Measurements from ENCODE around the gene CORIN.

CORIN gene

GRCh38 chr4:47562297-47562696 is 275.6 kb downstream of the CORIN start:
- Histone ChIP-seq H4K20me1 (ENCODE audit: insufficient read depth, low read length, poor library complexity, severe bottlenecking) (no peaks in the 10 kb centered on the region), H3K4me2 (ENCODE audit: low read depth, low read length, poor library complexity, severe bottlenecking) (peak overlapping the region; percentile 33), H3K36me3 (ENCODE audit: insufficient read depth, low read length) (no peaks in the 10 kb centered on the region), H3F3A (ENCODE audit: low read depth) (no peaks in the 10 kb centered on the region), H3K79me2 (ENCODE audit: insufficient read depth, low read length) (no peaks in the 10 kb centered on the region), H3K9ac (ENCODE audit: low read depth, low read length, poor library complexity, severe bottlenecking) (no peak overlapping the region), H3K9me2 (replicated peaks; ENCODE audit: low read depth, low read length) (no peaks in the 10 kb centered on the region), H3K4me3 (ENCODE audit: low read length, poor library complexity, severe bottlenecking) (no peak overlapping the region), H3K4me1 (ENCODE audit: insufficient read depth, low read length, poor library complexity, severe bottlenecking) (peaks cover 33% of the 10 kb centered on the region), H3K9me3 (ENCODE audit: insufficient read depth, low read depth, low read length) (no peaks in the 10 kb centered on the region), H2AFZ (ENCODE audit: low read length) (no peak overlapping the region), H3K27me3 (ENCODE audit: insufficient read depth, low read length, poor library complexity, severe bottlenecking) (no peaks in the 10 kb centered on the region)
- TF ChIP-seq EZH2phosphoT487 (IDR thresholded peaks at IDR 0.05; ENCODE audit: borderline replicate concordance) = no peak
- TF ChIP-seq, protein P1, sequence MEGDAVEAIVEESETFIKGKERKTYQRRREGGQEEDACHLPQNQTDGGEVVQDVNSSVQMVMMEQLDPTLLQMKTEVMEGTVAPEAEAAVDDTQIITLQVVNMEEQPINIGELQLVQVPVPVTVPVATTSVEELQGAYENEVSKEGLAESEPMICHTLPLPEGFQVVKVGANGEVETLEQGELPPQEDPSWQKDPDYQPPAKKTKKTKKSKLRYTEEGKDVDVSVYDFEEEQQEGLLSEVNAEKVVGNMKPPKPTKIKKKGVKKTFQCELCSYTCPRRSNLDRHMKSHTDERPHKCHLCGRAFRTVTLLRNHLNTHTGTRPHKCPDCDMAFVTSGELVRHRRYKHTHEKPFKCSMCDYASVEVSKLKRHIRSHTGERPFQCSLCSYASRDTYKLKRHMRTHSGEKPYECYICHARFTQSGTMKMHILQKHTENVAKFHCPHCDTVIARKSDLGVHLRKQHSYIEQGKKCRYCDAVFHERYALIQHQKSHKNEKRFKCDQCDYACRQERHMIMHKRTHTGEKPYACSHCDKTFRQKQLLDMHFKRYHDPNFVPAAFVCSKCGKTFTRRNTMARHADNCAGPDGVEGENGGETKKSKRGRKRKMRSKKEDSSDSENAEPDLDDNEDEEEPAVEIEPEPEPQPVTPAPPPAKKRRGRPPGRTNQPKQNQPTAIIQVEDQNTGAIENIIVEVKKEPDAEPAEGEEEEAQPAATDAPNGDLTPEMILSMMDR (conservative IDR thresholded peaks at IDR 0.05; ENCODE audit: low read length) = no peak

GRCh38 chr4:47561331-47561730 is 276.5 kb downstream of the CORIN start:
- no peaks in the 10 kb centered on the region for H3K27me3 ChIP-seq (ENCODE audit: insufficient read depth, low read length, poor library complexity, severe bottlenecking)

DNA sequence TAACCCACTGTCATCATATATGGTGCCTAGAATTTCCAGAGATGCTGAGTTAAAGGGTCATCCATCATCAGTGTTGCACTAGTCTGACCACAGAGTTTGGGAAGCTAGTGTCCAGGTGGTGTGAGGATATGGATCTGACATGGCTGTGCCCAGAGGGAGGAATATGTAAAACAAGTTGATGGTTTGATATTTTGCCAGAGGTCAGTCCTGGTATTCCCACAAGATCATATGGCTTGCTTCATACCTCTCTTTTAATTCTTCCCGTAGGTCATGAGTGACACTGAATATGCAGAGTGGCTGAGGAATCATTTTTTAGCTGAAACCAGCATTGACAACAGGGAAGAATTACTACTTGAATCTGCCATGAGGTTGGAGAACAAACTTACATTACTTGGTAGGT is 277.2 kb downstream of the CORIN start:
- no peaks in the 10 kb centered on the region for H3K36me3 ChIP-seq (ENCODE audit: insufficient read depth, low read length)
- no peaks in the 10 kb centered on the region for H3K9me2 ChIP-seq (replicated peaks; ENCODE audit: low read depth, low read length)
- no peak overlapping the region for H3K4me2 ChIP-seq (ENCODE audit: low read depth, low read length, poor library complexity, severe bottlenecking)
- peaks cover 28% of the 10 kb centered on the region for H3K4me1 ChIP-seq (ENCODE audit: insufficient read depth, low read length, poor library complexity, severe bottlenecking)
- no peak for TF ChIP-seq EZH2phosphoT487 (IDR thresholded peaks at IDR 0.05; ENCODE audit: borderline replicate concordance)
- TF ChIP-seq, protein P1 (conservative IDR thresholded peaks at IDR 0.05; ENCODE audit: low read length) = no peak
- H3K79me2 ChIP-seq (ENCODE audit: insufficient read depth, low read length) = no peaks in the 10 kb centered on the region
- no peaks in the 10 kb centered on the region for H4K20me1 ChIP-seq (ENCODE audit: insufficient read depth, low read length, poor library complexity, severe bottlenecking)
- H3F3A ChIP-seq (ENCODE audit: low read depth) = no peaks in the 10 kb centered on the region
- no peaks in the 10 kb centered on the region for H3K27me3 ChIP-seq (ENCODE audit: insufficient read depth, low read length, poor library complexity, severe bottlenecking)
- H2AFZ ChIP-seq (ENCODE audit: low read length) = no peak overlapping the region
- H3K4me3 ChIP-seq (ENCODE audit: low read length, poor library complexity, severe bottlenecking) = no peak overlapping the region
- no peaks in the 10 kb centered on the region for H3K9me3 ChIP-seq (ENCODE audit: insufficient read depth, low read depth, low read length)
- H3K9ac ChIP-seq (ENCODE audit: low read depth, low read length, poor library complexity, severe bottlenecking) = no peak overlapping the region

More at GRCh38 chr4:47561331-47561730, 276.5 kb downstream of the CORIN start:
- H3K4me2 ChIP-seq (ENCODE audit: low read depth, low read length, poor library complexity, severe bottlenecking) = no peak overlapping the region
- TF ChIP-seq, protein P1 (conservative IDR thresholded peaks at IDR 0.05; ENCODE audit: low read length) = no peak
- no peak for TF ChIP-seq EZH2phosphoT487 (IDR thresholded peaks at IDR 0.05; ENCODE audit: borderline replicate concordance)
- no peaks in the 10 kb centered on the region for H3K9me3 ChIP-seq (ENCODE audit: insufficient read depth, low read depth, low read length)
- no peaks in the 10 kb centered on the region for H3K36me3 ChIP-seq (ENCODE audit: insufficient read depth, low read length)
- H3K79me2 ChIP-seq (ENCODE audit: insufficient read depth, low read length) = no peaks in the 10 kb centered on the region
- H4K20me1 ChIP-seq (ENCODE audit: insufficient read depth, low read length, poor library complexity, severe bottlenecking) = no peaks in the 10 kb centered on the region
- H2AFZ ChIP-seq (ENCODE audit: low read length) = no peak overlapping the region
- no peak overlapping the region for H3K4me3 ChIP-seq (ENCODE audit: low read length, poor library complexity, severe bottlenecking)
- H3K9me2 ChIP-seq (replicated peaks; ENCODE audit: low read depth, low read length) = no peaks in the 10 kb centered on the region
- H3K9ac ChIP-seq (ENCODE audit: low read depth, low read length, poor library complexity, severe bottlenecking) = no peak overlapping the region
- H3K4me1 ChIP-seq (ENCODE audit: insufficient read depth, low read length, poor library complexity, severe bottlenecking) = peaks cover 33% of the 10 kb centered on the region
- no peaks in the 10 kb centered on the region for H3F3A ChIP-seq (ENCODE audit: low read depth)

All from Loucy (cell line).